EL (cell line): ENCODE measurements around the gene FAM118B.
A peak's percentile ranks its signal among the peaks of the same experiment; 100 is the strongest.

Experiments
- DNase-seq: peaks from one replicate; pipeline ENCODE4 v3.0.0-alpha.2; 2016

FAM118B gene

DNA sequence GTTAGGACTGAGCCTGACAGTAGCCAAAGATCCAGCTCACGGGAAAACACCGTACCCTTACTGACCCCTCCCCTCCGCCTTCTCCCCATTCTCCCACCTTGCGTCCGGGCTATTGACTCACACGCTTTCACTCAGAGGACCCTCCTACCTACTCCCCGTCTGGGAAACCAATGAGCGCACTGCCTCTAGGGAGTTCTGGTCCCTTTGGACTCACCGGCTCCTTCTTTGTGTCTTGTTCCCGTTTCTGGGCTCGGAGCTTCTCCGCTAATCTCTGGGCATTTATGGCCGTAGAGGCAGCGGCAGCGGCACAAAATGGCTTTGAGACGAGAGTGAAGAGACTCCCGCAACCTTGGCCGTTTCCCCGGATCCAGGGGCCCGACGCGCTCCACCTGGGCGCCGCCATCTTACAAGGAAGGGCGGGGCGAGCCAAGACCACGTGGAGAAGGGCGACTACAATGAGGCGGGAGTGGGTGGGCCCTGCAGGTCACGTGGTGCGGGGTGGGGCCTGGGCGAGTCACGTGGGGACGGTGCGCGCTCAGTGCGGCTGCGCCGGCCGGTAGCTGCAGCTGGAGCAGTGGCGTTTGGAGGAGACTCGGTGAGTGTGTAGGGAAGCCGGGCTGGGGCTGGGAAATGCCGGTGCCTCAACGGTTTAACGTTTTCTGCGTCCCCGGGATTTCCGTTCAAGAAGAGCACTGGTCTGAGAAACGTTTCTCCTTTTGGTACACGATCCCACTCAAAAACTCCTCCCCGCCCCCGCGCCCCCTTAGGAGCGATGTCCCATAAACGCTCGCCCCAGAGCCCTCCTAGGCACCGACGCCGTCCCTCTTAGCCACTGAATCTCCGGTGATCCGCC is at the start of gene FAM118B, which contains the start of gene RPUSD4:
Gene FAM118B, plus strand, starts transcription at position 547 of the 853 bp plus-strand sequence. CDS start 23,220 bp downstream, outside the sequence.
Gene RPUSD4, minus strand, starts transcription at position 415 of the 853 bp plus-strand sequence. Its CDS starts 12 bp downstream, at position 403.
- DNase-seq, result peak; percentile 96

- DNase-seq, result no peak
Observed at GRCh38 chr11:126162306-126163030, 49.1 kb upstream of the FAM118B start.

DNA sequence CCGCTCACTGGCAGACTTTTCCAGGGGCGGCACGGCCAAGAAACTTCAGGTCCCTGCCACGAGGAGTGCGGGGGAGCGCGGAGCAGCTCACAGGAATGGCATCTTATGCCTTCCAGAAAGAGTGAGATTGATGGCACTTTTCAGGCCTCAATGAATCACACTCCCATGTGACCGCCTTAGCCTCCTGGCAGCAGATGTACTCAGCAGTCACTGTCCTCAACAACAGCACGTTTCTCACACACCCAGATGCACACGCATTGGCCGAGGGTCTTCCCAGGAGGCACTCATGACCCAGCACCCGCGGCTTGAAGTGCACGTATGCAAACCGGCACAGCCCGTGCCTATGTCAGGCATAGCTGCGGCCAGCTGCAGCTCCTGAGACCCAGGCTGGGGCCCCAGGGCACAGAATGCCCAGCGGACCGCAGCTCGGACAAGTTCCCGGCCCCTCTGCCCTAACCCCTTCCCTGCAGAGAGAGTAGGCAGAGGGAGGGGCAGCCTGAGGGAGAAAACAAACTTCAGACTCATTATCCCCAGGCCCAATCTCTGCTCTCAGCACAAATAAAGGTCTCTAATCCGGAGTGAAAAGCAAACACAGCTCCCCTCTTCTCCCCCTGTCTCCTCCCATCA is 48.4 kb upstream of the FAM118B start:
- peak; percentile 93 for DNase-seq

- DNase-seq, result no peak
Observed at GRCh38 chr11:126163779-126164178, 47.8 kb upstream of the FAM118B start.

DNA sequence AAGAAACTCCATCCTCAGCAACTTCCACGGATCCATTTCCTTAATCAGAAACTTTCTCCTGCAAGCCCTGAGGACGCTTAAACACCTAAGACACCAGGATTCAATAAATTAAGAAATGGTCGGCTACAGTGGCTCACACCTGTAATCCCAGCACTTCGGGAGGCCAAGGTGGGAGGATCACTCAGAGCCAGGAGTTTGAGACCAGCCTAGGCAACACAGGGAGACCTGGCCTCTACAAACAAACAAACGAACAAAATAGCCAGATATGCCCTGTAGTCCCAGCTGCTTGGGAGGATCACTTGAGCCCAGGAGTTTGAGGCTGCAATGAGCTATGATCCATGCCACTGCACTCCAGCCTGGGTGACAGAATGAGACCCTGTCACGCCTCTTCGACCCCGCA is 46.8 kb upstream of the FAM118B start:
- no peak for DNase-seq

DNA sequence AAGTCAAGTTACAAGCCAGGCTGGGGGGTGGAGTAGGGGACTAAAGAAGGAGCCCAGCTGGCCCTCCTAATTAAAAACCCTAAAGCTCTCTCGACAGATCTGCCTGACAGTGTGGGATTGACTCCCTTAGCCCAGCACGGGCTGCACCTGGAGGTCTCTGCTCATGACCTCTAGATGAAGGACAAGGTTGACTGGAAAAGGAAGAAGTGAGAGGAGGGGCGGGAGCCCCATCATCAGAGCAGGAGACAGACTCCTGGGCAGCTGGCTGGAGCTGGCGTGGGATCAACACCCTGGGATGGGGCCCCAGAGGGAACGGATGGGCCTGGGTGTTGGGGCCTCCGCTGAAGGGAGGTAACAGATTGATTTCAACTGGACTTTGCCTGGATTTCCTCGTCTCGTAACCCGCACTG is 46.3 kb upstream of the FAM118B start:
- no peak for DNase-seq

DNA sequence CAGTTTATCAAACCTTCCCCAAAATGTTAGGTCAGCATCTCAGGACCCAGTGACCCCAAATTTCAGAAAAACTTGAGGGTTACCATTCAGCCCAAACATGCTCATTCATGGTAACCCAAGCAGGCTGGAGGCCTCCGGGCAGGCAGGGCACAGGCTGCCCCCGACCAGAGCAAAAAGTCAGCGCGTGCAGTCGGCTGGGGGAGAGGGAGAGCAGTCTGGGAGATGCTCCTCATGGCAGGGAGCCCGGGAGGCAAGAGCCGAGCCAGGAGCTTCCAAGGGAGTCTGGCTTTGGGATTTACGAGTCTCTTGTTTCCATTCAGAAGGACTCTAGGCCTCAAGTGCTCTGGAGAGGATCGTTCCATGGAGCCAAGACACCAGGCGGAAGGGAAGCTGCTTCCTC is 45.8 kb upstream of the FAM118B start:
- no peak for DNase-seq

DNA sequence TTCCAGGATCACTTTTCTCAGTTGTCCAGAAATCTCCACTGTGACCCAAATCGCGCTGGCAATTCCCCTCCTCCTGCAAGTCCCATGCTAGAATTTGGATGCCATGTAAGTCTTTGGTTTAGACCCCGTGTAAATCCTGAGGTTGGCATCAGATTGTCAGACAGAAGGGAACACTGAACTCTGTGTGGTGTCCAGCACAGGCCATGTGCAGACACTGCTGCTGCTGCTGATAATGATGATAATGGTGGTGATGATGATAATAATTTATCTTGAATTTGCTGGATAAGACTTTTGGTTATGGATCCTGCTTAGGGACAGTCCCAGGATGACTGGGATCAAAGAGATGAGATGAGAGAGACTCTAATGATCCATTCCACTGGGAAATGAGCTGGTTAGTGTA is 45.2 kb upstream of the FAM118B start:
- no peak for DNase-seq

DNA sequence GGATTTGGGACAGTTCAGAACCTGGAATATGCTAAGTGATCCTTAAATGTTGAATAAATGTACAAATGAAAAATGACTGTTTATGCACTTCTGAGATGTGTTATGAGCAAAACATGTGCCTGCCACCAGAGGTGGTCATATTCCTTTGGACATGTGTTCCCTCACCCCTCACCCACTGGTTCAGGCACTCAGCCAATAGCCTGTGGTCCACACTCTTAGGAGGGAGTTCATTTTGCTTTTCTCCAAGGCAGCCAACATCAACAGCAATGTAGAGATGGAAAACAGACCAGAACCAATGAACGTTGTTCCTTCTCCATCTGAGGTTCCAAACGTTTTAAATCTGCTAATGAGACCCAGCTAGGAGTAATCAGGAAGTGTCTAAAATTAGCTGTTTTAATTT is 44.1 kb upstream of the FAM118B start:
- DNase-seq, result no peak

DNA sequence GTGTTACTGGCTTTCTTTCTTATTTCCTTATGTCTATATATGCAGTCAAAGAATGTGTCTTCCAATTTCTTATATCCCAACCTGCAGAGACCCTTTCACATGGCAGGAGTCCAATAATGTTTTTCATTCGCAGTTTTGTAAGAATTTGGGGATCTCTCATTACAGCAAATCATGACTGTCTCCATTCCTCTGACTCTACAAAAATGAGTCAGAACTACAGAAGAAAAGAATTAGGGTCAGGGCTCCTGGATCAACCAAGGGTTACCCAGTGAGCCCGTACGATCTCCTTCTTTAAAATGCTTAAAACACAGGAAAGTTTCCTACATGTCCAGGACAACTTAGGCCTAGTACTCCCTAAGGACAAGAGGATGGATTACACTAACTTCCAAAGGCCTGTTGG is 42.3 kb upstream of the FAM118B start:
- DNase-seq, result no peak

GRCh38 chr11:126172596-126173038 is 39.0 kb upstream of the FAM118B start:
- peak; percentile 11 for DNase-seq

DNA sequence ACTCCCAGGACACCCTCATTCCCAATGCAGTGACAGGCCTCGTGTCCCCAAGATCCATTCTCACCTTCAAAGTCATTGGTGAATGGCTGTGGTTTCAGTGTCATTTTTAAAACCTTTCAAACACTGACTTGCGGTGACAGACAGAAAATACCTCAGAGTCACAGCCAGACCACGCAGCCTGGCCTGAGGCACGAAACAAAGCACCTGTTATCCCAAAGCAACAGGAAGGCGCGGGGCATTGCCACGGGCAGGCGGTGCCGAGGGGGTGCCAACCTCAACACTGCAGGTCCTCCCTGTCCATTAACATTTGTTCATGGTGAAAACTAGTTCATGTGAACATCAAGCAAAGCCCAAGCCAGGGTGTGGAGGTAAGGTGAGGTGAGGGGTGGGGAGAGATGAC is 38.3 kb upstream of the FAM118B start:
- no peak for DNase-seq

DNA sequence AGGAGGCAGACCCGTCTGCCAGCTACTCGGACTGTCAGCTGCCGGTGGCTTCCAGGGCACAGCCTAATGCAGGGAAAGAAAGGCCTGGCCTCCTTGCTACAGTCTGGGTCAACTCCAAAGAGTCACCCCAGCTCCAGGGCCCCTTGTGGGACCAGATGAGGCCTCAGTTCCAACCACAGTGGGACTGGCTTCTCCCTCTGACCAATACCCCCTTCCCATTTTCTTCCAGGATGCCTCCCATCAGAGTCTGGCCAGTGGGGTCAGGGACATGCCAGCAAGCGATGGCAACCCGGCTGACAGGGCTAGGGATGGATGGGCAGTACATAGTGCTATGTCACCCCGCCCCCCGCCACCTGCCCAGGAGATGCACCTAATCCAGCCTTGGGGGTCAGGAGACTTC is 36.8 kb upstream of the FAM118B start:
- DNase-seq, result no peak

DNA sequence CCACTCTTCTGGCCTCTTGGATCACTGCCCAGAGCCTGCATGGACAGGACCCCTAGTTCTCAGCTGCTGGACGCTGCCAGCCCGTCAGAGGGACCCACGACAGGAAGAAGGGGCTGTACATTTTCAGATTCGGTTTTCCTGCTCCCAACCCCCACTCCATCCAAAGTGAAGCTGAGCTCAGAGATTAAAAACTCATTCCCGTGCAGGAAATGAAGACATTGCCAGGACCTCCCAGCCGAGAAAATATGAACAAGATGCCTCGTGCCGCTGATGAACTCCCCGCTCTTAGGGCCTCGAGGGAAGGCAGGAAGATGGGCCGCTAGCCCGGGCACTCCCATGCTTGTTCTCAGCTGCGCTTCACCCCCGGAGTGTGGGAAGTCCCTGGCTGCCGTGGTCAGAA is 36.2 kb upstream of the FAM118B start:
- no peak for DNase-seq

DNA sequence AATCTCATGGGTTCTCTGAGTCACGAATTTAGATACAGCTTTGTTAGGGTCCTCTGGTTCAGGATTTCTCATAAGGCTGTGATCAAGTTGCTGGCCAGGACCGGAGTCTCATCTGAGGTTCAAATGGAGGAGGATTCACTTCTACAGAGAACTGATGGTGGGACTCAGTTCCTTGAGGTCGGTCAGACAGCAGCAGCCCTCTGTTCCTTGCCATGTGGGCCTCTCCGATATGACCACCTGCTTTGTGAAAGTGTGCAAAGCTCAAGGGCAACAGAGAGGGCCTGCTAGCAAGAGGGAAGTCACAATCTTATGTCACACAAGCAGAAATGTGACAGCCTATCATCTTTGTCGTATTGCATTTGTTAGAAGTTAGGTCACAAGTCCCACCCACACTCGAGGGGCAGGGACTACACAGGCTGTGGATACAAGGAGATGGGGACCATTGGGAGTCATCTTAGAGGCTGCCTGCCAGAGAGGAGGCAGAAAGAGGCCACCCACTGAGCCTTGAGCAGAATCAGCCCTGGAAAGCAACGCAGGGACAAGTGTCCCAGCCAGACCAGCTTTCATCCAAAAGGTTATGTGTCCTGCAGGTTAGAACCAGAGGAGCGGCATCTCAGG is 34.6 kb upstream of the FAM118B start:
- no peak for DNase-seq

DNA sequence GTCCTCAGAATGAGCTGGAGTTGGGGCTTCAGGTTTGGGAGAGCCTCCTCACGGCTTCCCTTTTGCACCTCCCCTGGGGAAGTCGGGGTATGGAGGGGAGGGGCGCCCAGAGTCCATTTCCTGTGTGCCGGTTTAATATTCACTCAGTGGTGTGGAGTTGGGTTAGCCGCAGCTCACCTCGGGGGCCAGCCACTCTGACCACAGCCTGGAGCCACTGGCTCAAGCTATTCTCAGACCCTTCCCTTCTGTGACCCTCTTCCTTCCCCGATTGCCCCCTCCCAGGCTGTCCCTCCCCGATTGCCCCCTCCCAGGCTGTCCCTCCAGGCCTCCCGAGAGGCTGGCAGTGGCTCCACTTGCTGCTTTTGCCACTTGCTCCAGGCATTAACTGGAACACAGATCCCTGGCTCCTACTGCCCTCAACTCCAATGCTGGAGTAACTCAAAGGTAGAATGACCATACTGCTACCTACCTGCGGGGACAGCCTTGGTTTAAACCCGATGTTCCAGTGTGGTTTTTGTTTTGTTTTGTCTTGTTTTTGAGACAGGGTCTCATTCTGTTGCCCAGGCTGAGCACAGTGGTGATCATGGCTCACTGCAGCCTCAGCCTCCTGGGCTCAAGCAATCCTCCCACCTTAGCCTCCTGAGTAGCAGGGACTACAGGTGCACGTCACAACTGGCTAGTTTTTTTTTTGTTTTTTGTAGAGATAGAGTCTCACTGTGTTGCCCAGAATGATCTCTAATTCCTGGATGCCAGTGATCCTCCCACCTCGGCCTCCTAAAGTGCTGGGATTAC is 29.4 kb upstream of the FAM118B start:
- DNase-seq, result no peak

GRCh38 chr11:126182787-126183445 is 28.7 kb upstream of the FAM118B start:
- DNase-seq, result no peak

GRCh38 chr11:126185259-126186024 is 26.1 kb upstream of the FAM118B start:
- no peak for DNase-seq

GRCh38 chr11:126186025-126186698 is 25.4 kb upstream of the FAM118B start:
- no peak for DNase-seq
